Measurements from ENCODE around the gene HDAC9. TPM values are rescaled to one million over a fixed set of nuclear protein-coding genes. Genes with fewer than 3 reads are reported as not detected.

HDAC9 gene
- polyA plus RNA-seq, 1 of the 3 experiments (the other 2 are of a cell fraction), result 11.6 TPM

- TF ChIP-seq USF1 (IDR thresholded peaks at IDR 0.05; ENCODE audit: borderline replicate concordance, low read depth) (peak; percentile 27; the same call in 1 of the 2 replicates), RFX5 (IDR thresholded peaks at IDR 0.05; ENCODE audit: low read length) (no peak), EZH2phosphoT487 (IDR thresholded peaks at IDR 0.05; ENCODE audit: borderline replicate concordance, low read depth) (no peak), GABPA (IDR thresholded peaks at IDR 0.05; ENCODE audit: low read depth) (no peak), POLR2AphosphoS5 (IDR thresholded peaks at IDR 0.05; ENCODE audit: low read depth, low read length) (no peak; the same call in 1 of the 2 replicates), PBX3 (IDR thresholded peaks at IDR 0.05) (peak; percentile 79), FOXJ3 (CRISPR knock-in tag; IDR thresholded peaks at IDR 0.05) (peak; percentile 84), MEF2A (IDR thresholded peaks at IDR 0.05; ENCODE audit: borderline replicate concordance, low read depth) (no peak), MAX (IDR thresholded peaks at IDR 0.05; ENCODE audit: low read depth) (0 out of 2 replicates have a peak, but pooled peaks have one; percentile 35), TCF12 (IDR thresholded peaks at IDR 0.05) (peak; percentile 94), ELF1 (IDR thresholded peaks at IDR 0.05) (no peak)
Measured at GRCh38 chr7:18828994-18829857, 333.7 kb downstream of the HDAC9 start (continued).

GRCh38 chr7:18829858-18830285 is 334.3 kb downstream of the HDAC9 start:
- peak overlapping the region; percentile 56; the same call in 1 of the 2 replicates for H2AFZ ChIP-seq (ENCODE audit: low read depth)
- 14% methylated on average over 3 of the region's 3 CpGs for WGBS (ENCODE audit: low lambda C conversion rate)
- no peak for TF ChIP-seq ELF1 (IDR thresholded peaks at IDR 0.05)
- no peak for TF ChIP-seq RFX5 (IDR thresholded peaks at IDR 0.05; ENCODE audit: low read length)
- peak; percentile 48 to 82; a peak in 1 of 4 replicates for TF ChIP-seq EP300 (IDR thresholded peaks at IDR 0.05; ENCODE audit: borderline replicate concordance in 1 of 2, low read depth in 1 of 2, low read length in 1 of 2)
- TF ChIP-seq MAX (IDR thresholded peaks at IDR 0.05; ENCODE audit: low read depth), result no peak
- no peak for TF ChIP-seq USF1 (IDR thresholded peaks at IDR 0.05; ENCODE audit: borderline replicate concordance, low read depth)
- no peak for TF ChIP-seq EZH2phosphoT487 (IDR thresholded peaks at IDR 0.05; ENCODE audit: borderline replicate concordance, low read depth)
- peak; percentile 71 for TF ChIP-seq TEAD4 (IDR thresholded peaks at IDR 0.05; ENCODE audit: borderline replicate concordance, insufficient read depth)
- TF ChIP-seq MXI1 (IDR thresholded peaks at IDR 0.05; ENCODE audit: low read depth, low read length), result no peak
- TF ChIP-seq YY1 (IDR thresholded peaks at IDR 0.05; ENCODE audit: low read depth), result no peak
- no peak for TF ChIP-seq REST (IDR thresholded peaks at IDR 0.05; ENCODE audit: low read depth, low read length)
- no peak for TF ChIP-seq TAF1 (IDR thresholded peaks at IDR 0.05; ENCODE audit: borderline replicate concordance, low read depth, low read length)
- TF ChIP-seq ZBTB33 (IDR thresholded peaks at IDR 0.05; ENCODE audit: borderline replicate concordance, low read depth), result 0 out of 2 replicates have a peak, but pooled peaks have one; percentile 30
- no peak for TF ChIP-seq CHD2 (IDR thresholded peaks at IDR 0.05; ENCODE audit: low read length, partially characterized antibody)

More at GRCh38 chr7:18829858-18830285, 334.3 kb downstream of the HDAC9 start:
- H3K79me2 ChIP-seq (ENCODE audit: insufficient read depth), result no peaks in the 10 kb centered on the region
- H3K4me2 ChIP-seq, result peak overlapping the region; percentile 40
- H3K27me3 ChIP-seq (ENCODE audit: insufficient read depth), result no peaks in the 10 kb centered on the region
- peak overlapping the region in 1 of 2 experiments; percentile 24; a peak in 2 of 4 replicates for H3K4me3 ChIP-seq (ENCODE audit: low read depth in 2 of 2, low read length in 1 of 2)
- H3F3A ChIP-seq (replicated peaks; ENCODE audit: insufficient read depth), result no peaks in the 10 kb centered on the region
- ChIA-PET POLR2A (interaction anchor here (1.6 kb wide), 1 partner anchor 17 kb away, joined by 6 read pairs; no protein-coding TSS in a partner anchor), CTCF (interaction anchor here (1.0 to 2.2 kb wide), 3 partner anchors 12 to 33 kb away, joined by 3 to 8 read pairs (median 3); no protein-coding TSS in a partner anchor)
- no peaks in the 10 kb centered on the region for H4K20me1 ChIP-seq (ENCODE audit: insufficient read depth)
- H3K36me3 ChIP-seq (replicated peaks in 1 of 2; ENCODE audit: control insufficient read depth in 1 of 2, insufficient read depth in 2 of 2, low read length in 1 of 2), result no peaks in the 10 kb centered on the region
- DNase-seq, result peak; percentile 26
- H3K27ac ChIP-seq (ENCODE audit: low read depth in 2 of 2, low read length in 1 of 2), result peak overlapping the region; percentile 54 to 100
- H3K9me2 ChIP-seq, result no peaks in the 10 kb centered on the region
- peaks cover 26 to 37% of the 10 kb centered on the region in 2 experiments for H3K4me1 ChIP-seq (ENCODE audit: control insufficient read depth in 1 of 2, insufficient read depth in 2 of 2, low read depth in 1 of 2, low read length in 1 of 2)
- no peaks in the 10 kb centered on the region for H3K9me3 ChIP-seq
- no peak overlapping the region for H3K9ac ChIP-seq

All from SK-N-SH (cell line).